Uterus (tissue), 2 donors: Measurements from ENCODE around the gene ETS1.

ENCODE experiments used
- POLR2A ChIP-seq, 2 donors: fragments of 450-650 bp; IDR thresholded peaks; one replicate each; pipeline ENCODE4 v1.6.1; 2016; ENCODE audit warnings: antibody characterized with exemption in 2 of 2, mild to moderate bottlenecking in 1 of 2, moderate library complexity in 1 of 2
- TF ChIP-seq, protein P1 (sequence below), 4 experiments: fragments of 200-600 bp in 2 of 4; fragments of 450-650 bp in 2 of 4; sonication (generic) in 2 of 4; IDR thresholded peaks; one replicate each; pipeline ENCODE4 v1.5.1; 2016 to 2019; ENCODE audit warnings: antibody characterized with exemption in 4 of 4, mild to moderate bottlenecking in 2 of 4, moderate library complexity in 1 of 4

DNA sequence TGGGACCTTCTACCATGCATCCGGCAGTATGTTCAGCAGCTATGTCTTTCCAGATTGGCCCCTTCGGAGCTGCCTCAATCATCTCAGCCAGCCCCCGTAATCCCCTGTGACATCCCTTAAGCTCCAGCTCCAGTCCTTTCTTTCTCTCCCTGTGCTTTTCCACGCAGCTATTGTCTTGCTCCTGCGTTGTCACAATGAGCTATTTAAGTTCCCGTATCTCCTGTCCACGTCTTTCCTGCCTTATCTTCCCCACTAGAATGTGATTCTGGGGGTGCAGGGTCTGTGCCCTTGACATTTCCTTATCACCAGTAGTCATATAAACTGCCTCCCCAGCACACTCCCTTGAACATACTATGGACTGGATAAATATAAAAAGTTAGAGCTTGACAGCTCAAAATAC is 5.1 kb upstream of the ETS1 start:
- TF ChIP-seq, protein P1, sequence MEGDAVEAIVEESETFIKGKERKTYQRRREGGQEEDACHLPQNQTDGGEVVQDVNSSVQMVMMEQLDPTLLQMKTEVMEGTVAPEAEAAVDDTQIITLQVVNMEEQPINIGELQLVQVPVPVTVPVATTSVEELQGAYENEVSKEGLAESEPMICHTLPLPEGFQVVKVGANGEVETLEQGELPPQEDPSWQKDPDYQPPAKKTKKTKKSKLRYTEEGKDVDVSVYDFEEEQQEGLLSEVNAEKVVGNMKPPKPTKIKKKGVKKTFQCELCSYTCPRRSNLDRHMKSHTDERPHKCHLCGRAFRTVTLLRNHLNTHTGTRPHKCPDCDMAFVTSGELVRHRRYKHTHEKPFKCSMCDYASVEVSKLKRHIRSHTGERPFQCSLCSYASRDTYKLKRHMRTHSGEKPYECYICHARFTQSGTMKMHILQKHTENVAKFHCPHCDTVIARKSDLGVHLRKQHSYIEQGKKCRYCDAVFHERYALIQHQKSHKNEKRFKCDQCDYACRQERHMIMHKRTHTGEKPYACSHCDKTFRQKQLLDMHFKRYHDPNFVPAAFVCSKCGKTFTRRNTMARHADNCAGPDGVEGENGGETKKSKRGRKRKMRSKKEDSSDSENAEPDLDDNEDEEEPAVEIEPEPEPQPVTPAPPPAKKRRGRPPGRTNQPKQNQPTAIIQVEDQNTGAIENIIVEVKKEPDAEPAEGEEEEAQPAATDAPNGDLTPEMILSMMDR (IDR thresholded peaks at IDR 0.05), result no peak
- TF ChIP-seq POLR2A (IDR thresholded peaks at IDR 0.05), result no peak
